HG02943 (cell line): ENCODE data around the gene HELZ.
"Not testable (repeated sequence)": the region's sequence is repeated elsewhere in the genome, so short reads cannot be mapped to it uniquely, and the experiment has no call there.

Experiments
- ATAC-seq: cut with Tn5 transposase; IDR thresholded peaks from one replicate; pipeline ENCODE4 v1.9.1; 2021; ENCODE audit warnings: mild to moderate bottlenecking, low read depth, moderate library complexity; ENCODE audit not compliant: unreplicated experiment

The HELZ gene

DNA sequence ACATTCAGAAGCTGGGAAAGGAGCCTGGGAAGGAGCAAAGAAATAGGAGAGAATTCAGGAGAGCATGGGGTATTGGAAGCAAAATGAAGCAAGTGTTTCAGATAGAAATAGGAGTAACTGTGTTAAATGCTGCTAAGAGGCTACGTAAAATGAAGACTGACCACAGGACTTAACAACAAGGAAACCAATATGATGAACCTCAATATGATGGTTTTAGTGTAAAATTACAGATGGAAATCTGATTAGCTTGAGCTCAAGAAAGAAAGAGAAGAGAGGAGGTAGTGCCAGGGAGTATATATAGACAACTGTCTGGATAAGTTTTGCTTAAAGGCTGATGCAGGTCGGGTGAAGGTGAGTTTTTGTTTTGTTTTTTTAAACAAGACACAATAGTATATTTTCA, 92.2 kb downstream of the HELZ start:
- no peak for ATAC-seq

DNA sequence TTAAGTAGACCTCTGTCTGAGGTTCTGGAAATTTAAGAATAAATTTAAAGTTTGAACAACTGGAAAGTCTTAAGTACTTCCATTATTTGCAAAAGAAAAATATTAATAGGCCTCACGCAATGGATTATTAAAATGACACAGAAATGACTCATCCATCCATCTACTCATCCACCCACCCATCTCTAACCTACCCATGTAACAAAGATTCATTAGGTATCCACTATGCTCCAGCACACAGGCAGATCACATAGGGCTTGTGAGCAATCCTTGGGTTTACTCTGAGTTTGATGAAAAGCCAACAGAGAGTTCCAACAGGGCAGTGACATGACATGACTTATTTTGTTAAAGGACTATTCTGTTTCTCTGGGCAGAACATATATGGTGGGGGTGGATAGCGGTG, 93.3 kb downstream of the HELZ start:
- ATAC-seq, result no peak

DNA sequence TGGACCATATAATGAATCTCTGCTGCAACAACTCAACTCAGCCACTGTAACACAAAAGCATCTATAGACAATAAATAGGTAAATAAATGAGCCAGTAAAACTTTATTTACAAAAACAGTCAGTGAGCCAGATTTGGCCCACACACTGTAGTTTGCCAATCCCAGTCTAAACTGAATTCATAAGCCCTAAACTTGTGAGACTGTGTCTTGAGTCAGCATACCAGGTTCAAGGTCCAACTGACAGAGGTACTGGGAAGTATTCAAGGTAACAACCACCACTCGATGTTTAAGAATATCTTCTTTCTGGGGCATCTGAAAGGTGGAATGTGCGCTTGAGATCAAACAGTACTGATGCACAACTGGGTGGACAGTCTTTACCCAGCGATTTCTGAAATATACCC, 94.2 kb downstream of the HELZ start:
- no peak for ATAC-seq

DNA sequence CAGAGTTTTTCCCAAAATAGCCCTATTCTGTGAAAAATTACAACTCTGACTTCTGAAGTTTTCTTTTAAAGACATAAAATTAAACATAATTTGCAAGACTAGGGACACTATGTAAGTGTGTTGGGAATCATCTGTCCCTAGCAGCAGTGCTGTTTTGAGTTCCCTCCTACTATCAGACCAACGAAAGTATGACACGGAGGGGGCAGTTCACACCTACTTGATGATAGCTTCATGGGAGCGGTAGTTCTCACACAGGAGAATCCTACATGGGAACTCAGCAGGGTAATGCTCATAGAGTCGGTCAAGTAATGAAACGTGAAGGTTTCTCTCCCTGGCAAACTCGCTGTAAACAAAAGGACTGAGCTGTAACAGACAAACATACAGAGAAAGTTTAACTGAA, 96.6 kb downstream of the HELZ start:
- ATAC-seq, result no peak

DNA sequence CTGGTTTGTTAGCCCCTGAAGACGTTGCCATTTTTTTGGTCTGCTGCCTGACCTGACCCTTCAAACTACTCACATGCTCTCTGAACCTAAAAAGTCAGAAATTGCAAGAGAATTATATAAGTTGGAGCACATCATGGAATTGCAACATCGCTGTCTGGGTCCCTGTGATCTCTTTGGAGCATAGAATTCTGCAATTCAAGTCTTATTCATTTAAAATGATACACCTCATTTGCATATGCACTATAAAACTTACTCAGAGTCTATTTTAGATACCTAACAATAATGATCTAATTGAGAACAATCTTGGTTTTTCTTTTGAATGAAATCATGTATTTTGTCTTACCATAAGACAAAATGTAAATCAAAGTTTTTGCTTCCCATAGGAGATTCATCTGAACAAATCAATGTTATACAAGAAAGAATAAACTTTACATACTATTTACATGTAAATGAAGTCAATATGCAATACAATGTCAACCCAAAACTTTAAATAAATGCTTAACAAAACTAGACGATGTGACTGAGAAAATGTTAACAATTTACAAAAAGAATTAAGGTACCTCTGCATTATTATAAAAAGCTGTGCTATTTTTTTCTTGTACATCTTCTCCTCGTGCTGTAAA, 99.7 kb downstream of the HELZ start:
- no peak for ATAC-seq

DNA sequence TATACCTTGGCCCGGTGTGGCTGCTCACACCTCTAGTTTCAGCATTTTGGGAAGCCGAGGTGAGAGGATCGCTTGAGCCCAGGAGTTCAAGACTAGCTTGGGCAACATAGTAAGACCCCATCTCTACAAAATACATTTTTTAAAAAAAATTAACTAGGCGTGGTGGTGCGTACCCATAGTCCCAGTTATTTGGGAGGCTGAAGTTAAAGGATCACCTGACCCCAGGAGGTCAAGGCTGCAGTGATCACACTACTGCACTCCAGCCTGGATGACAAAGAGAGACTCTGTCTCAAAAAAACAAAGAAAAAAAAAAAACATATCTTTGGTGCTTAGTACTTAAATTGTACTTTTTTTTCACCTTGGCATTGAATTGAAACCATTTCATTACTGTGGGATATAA, 101.7 kb downstream of the HELZ start:
- ATAC-seq, result no peak

DNA sequence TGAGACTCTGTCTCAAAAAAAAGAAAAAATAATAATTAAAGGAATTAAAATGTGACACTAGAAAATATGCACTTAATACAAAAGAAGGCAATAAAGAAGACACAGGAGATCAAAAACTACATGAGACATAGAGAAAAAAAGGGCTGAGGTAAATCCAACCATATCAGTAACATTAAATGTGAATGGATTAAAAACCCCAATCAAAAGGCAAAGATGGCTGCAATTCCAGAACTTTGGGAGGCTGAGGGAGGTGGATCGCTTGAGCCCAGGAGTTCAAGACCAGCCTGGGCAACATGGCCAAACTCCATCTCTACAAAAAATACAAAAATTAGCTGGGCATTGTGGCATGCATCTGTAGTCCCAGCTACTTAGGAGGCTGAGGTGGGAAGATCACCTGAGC, 103.0 kb downstream of the HELZ start:
- not testable (repeated sequence) for ATAC-seq

DNA sequence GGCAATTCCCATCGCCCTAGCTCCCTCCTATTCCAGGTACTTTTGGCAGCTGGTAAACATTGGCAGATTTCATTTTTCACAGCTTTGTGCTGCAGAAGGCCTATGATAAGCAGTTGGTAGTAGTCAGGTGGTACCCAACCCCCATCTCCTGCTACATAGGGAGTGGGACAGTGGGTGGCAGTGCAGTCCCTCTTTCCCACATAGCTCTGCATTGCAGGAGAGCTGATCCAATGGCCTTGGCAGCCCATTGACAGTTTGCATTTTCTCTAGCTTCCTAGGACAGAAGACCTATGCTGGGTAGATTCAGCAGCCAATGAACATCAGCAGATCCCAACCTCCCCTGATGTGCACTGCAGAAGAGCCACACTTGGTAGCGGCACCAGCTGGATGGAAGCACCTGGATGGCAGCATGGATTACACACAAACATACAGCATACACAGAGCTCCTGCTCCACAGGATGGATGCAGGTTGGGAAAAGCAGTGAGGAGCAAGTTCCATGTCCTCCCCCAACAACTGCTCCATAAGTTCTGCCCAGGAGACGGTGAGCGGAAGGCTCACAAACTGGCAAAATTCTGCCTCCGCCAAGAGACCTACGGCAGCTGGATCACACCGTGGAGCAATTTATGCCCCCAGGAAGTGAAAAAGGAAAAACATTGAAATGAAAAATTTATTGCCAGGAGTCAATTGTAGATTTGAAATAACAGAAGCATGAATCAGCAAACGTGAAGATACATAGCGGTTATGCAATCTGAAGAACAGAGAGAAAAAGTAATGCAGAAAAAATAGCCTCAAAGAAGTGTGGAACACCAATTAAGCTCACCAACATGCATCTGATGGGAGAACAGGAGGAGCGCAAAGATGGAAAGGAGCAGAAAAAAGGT, 105.0 kb downstream of the HELZ start:
- no peak for ATAC-seq

DNA sequence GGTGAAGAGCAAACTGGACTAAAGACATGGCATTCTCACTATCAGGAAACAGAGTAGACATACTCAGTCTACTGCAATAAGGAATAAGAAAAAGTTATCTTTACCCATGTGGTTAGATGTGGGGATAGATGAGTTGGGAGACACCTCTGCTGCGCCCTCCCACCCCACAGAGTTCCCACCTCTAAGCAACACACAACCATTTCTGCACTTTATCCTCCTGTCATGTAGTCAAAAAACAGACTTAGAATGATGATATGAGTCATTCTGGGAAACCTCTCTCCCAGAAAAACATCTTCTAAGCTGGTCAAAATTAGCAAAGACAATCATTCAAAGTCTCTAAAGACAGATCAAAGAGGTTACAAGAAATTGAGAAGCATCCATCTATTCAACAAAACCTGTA, 105.7 kb downstream of the HELZ start:
- ATAC-seq, result no peak

DNA sequence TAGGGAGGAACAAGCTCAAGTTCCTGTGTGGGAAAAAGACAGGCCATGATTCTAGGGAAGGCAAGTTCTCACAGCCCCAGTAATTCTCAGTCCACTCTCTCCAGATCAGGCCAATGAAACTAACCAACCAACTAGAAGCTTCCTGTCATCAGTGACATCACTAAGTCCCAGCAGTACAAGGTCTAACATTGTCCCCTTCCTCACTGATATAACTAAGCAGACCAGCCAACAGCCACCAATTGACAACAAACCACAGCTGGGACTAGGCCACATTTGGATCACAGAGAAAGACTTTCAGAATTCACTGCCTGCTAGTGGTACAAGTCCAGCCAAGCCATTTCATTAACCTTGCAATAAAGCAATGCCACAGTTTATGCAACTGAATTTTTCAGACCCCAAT, 106.6 kb downstream of the HELZ start:
- no peak for ATAC-seq

DNA sequence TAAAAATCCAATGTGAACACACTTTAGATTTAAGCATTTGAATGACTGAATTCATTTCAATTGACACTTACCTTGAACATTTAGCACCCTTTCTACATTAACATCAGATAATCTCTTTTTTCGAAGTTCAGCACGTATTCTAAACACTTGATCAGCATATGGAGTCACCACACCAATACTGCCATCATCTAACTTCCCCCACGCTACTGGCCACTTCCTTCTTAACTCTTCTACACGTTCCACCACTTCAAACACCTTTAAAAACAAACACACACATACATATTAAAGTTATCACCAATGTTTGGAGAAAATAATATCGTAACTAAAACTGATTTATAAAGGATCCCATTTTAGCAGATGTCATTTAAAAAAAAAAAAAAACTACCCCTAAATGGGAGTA, 107.1 kb downstream of the HELZ start:
- ATAC-seq, result no peak

DNA sequence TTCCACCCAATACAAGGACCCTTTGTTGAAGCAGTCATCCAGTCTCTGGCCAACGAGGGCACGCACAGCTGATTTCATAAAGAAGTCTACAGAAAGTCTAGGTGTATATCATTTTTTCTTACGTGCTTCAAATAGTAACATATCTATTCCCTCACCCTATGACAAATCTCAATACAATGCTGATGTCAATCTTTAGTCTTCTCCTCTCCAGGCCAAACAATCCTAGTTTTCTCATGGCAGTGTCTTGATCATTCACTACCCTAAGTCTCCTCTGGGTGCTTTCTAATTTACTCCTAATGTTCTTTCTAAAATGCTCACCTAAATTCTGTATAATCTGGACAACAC, 108.0 kb downstream of the HELZ start:
- no peak for ATAC-seq

DNA sequence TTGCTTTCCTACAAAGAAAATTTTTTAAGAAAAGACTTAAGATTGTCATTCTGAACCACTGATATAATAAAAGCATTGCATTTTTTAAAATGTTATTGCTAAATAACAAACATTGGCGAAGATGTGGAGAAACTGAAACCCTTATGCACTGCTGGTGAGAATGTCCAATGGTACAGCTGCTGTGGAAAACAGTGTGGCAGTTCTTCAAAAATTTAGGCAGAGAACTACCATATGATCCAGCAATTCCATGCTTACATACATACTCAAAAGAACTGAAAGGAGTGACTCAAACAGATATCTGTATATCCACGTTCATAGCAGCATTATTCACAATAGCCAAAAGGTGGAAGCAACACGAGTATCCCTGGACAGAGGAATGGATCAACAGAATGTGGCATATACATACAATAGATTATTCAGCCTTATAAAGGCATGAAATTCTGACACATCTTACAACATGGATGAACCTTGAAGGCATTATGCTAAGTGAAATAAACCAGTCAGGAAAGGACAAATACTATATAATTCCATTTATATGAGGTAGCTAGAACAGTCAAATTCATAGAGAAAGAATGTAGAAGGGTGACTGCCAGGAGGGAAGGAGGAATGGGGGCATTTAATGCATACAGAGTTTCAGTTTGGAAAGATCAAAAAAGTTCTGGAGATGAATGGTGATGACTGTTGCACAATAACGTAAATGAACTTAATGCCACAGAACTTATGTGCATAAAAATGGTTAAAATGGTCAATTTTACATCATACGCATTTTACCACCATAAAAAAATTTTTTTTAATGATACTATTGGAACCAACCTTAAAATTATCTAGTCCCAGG, 108.6 kb downstream of the HELZ start:
- ATAC-seq, result no peak

DNA sequence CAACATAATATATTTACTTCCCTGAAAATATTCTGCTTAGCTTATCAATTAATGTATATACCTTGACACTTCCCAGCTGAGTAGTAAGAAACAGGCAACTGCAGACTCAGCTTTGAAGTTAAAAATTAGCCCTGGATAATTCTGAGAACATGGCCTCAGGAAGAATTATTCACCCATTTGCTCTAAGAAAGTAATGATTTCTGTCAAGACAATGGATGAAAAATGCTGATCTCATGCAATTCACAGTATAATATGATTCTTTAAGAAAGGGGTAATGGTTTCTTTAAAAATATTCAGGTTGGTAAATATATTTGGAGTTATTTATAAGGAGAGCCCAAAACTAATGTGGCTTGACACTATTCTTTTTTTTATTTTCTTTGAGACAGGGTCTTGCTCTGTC, 111.8 kb downstream of the HELZ start:
- no peak for ATAC-seq

DNA sequence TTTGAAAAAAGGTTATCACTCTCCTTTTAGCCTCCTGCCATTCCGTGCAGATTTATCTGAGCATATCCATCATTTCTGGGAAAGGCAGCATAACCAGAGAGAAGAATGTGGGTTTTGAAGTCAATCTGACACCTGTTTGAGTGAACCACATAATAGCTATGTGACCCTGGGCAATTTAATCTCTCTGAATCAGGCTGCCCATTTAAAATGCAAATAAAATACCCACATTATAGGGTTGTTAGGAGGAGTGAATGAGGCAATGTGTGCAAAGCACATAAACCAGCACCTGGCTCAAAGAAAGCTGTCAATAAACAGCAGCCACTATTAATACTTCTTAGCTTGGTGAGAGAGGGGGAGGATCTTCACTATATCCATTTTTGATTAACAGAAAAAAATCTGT, 112.6 kb downstream of the HELZ start:
- no peak for ATAC-seq

DNA sequence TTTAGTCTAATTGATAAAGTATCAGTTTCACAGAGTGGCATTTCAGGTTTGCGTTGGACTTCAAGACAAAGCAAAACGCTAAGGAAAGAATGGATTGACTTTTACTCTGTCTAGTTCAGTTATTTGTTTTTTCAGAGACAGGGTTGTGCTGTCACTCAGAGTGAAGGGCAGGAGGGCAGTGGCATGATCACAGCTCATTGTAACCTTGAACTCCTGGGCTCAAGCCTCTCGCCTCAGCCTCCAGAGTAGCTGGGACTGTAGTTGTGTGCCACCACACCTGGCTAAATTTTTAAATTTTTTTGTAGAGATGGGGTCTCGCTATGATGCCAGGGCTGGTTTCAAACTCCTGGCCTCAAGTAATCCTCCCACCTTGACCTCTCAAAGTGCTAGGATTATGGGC, 114.2 kb downstream of the HELZ start:
- no peak for ATAC-seq

DNA sequence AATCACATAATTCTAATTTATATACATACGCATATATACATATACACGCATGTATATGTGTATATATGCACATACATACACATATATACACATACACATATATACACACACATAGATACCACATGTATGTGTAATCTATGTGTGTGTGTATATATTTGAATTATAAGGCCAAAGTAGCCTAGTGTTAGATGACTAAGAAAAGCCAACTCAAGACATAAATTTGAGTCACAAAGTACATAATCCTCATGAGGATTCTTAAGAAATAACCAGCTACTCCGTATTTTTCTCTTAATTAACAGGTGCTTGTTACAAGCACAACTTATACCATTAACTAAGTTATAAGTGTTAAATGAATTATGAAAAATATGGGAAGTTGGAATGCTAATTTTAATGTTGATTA, 115.7 kb downstream of the HELZ start:
- ATAC-seq, result no peak

DNA sequence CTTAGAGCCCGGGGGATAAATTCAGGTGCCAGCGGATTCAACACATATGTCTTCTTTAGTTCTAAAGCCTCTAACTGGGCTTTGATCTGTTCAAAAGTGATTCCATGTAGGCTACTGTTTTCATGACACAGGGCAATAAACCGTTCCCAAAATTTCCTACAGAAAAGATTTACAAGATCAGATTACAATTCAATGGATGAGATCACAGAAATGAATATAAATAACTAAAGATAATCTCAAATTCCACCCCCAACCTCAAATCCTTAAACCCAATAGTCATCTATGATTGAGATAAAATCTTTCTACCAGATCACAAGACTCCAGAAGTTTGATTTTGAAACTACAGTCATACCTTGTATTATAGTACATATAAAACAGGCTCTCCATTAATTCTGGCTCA, 116.3 kb downstream of the HELZ start:
- no peak for ATAC-seq

DNA sequence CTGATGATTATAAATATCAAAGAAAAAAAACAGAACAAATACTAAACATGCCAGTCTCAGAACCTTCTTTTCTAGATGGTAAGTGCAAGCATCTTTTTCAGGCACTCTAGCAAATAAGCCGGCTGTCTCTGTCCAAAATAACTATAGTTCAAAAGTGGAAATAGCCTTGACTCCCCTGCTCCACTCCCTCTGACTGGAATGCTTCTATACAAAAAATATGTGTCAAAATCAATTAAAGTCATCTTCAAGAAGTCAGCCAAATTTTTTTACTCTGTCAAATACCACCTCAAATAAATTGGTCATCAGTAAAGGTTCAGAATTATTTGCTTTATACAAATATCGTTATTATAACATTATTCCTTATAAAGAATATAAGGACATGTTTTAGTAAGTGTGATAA, 117.1 kb downstream of the HELZ start:
- no peak for ATAC-seq

DNA sequence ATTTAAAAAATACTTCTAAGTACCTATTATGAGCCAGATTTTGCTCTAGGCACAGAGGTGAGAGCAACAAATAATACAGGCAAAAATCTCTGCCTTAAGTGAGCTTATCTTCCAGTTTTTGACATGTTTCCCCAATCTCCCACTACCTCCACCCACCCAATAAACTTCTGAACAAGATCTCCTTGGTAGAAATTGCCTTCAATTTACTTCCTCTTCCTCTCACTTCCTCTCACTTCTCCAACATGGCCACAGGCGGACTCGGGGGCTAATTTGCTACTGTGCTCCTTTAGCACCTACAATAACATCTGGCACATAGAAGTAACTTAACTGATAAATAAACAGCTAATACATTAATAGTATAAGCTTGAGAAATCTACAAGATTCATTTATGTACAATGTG, 118.0 kb downstream of the HELZ start:
- no peak for ATAC-seq

DNA sequence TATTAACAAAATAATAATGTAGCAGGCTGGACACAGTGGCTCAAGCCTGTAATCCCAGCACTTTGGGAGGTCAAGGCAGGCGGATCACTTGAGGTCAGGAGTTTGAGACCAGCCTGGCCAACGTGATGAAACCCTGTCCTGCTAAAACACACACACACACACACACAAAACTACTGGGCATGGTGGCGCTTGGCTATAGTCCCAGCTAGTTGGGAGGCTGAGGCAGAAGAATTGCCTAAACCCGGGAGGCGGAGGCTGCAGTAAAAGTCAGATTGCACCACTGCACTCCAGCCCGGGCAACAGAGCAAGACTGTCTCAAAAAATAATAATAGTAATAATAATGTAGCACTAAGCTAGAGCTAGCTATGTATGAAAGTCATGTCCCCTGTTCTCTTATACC, 118.5 kb downstream of the HELZ start:
- ATAC-seq, result not testable (repeated sequence)

DNA sequence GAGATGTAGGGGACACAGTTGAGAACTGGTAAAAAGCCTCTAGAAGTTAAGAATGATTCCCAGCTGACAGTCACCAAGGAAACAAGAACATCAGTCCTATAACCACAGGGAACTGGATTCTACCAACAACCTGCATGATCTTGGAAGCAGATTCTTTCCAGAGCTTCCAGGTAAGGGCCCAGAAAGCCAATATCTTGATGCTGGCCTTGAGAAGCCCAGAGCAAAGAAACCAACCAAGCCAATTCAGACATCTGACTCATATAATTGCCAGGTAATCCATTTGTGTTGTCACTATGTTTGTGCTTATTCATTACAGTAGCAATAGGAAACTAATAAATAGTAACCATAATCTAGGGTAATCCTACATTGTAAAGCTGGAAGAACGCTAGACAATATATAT, 119.1 kb downstream of the HELZ start:
- ATAC-seq, result no peak
